GM21737 (cell line): ENCODE measurements around the gene CDKL4.
"Not testable (repeated sequence)": the region's sequence is repeated elsewhere in the genome, so short reads cannot be mapped to it uniquely, and the experiment has no call there.

Experiments used
- ATAC-seq: cut with Tn5 transposase; IDR thresholded peaks from one replicate; pipeline ENCODE4 v1.9.1; 2021; ENCODE audit warnings: mild to moderate bottlenecking, moderate library complexity; ENCODE audit not compliant: unreplicated experiment

Gene CDKL4

DNA sequence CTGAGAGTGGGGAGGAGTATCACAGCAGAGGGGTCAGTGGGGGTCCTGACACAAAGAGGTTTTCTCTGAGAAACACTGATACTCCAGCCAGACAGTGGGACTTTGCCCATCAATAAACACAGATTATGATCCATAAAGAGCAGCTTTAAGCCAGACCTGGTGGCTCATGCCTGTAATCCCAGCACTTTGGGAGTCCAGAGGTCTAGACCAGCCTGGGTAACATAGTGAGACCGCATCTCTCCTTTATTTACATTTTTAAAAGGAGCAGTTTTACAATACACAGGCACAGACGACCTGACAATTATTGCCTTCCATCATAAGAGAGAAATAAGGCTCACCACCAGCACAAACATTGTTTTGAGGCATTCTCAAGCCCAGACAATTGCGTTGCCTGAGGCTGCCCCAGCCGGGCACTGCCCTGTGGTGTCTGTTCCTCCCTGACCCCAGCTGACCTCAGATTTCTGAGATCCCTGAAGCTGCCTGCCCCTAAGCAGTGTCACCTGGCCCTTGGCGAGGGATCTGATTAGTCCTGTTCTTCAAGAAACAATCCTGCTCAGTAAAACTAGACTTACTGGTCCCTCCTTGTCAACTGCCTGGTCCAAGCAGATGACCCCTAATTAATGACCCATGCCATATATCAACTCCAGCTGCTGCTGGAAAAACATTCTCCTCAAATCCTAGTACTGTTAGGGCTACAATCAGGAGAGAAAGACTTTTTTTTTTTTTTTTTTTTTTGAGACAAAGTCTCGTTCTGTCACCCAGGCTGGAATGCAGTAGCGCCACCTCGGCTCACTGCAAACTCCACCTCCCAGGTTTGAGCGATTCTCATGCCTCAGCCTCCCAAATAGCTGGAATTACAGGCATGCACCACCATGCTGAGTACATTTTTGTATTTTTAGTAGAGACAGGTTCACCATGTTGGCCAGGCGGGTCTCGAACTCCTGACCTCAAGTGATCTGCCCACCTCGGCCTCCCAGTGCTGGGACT is 63.5 kb downstream of the CDKL4 start:
- no peak for ATAC-seq

- ATAC-seq: no peak
Measured at GRCh38 chr2:39178756-39179155, 65.0 kb downstream of the CDKL4 start.

GRCh38 chr2:39176997-39177396 is 66.8 kb downstream of the CDKL4 start:
- no peak for ATAC-seq

DNA sequence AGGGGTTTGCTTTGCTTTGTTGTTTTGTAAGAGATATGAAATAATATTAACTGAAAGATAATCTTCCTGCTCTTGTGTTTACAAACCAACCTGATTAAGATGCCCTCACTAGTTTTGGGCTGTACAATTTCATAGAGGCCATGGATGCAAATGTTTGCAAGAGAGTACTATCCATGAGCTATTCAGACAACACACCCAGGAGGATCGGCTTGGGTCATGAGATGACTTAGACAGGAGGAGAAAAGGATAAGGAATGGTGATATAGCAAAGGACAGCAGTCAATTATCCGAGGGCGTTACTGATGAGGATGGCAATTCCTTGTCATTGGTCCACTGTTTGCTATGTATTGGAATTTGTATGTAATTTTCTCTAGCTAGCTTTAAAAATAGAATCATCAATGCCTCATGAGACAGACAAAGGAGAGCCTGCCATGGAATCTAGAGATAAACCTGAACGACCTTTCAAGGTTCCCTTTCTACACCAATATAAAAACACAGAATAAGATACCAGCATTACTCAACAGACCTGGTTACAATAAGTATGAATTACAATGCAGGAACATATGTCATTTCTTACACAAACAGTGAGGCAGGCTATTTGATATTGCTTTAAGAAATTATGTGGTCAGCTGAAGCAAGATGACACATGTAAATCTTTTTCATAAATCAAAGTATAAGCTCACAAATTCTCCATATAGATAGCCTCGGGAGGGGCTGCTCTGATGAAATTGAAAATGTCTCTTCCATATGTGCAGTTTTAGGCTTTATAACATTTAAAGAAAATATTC is 68.6 kb downstream of the CDKL4 start:
- ATAC-seq: no peak

GRCh38 chr2:39174022-39174421 is 69.7 kb downstream of the CDKL4 start:
- no peak for ATAC-seq

- ATAC-seq: not testable (repeated sequence)
Measured at GRCh38 chr2:39172047-39172706, 71.6 kb downstream of the CDKL4 start.

DNA sequence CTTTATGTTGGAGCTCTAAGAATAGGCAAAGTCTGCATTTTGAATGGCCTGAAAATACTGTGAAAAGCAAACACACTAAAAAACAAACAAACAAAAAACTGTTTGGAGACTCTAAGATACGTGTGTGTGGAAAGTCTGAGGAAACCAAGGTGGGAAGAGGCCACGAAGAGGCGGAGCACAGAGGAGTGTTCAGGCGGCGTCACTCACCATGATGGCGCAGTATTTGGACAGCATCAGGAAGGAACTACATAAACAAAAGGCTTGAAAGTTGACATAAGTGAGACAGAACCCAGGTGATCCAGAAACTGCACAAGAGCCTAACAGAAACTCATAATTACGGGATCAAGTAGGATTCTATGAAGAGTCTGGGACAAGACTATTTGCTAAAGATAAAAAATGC is 72.1 kb downstream of the CDKL4 start:
- no peak for ATAC-seq

GRCh38 chr2:39164089-39164488 is 79.7 kb downstream of the CDKL4 start:
- no peak for ATAC-seq

GRCh38 chr2:39160982-39161381 is 82.8 kb downstream of the CDKL4 start:
- ATAC-seq: no peak

- ATAC-seq: no peak
Measured at GRCh38 chr2:39159283-39159682, 84.5 kb downstream of the CDKL4 start.

DNA sequence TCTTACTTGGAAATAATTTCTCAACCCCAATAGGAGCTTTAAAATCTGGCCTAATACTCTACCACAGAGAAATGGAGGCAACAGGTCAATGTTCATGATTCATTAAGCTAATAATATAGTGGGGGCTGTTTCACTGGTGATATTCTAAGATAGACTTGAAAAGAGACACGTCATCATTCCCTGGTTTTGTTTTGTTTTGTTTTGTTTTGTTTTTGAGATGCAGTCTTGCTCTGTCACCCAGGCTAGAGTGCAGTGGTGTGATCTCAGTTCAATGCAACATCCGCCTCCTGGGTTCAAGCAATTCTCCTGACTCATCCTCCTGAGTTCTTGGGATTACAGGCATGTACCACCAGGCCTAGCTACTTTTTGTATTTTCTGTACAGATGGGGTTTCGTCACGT is 85.4 kb downstream of the CDKL4 start:
- no peak for ATAC-seq

- no peak for ATAC-seq
Measured at GRCh38 chr2:39156846-39157245, 86.9 kb downstream of the CDKL4 start.

DNA sequence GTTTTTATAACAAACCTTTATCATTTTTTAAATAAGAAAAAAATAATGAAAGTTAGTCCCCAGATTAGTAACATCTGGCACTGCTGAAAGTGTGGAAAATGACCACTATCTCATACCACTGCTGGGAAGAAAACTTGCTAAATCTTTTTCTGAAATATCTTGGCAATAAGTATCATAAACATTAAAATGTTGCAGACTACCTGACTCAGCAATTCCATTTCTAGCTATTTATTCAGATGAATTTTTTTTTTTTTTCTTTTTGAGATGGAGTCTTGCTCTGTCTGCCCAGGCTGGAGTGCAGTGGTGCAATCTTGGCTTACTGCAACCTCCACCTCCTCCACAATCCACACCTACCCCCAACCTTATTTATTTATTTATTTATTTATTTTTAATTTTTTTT is 87.7 kb downstream of the CDKL4 start:
- no peak for ATAC-seq

GRCh38 chr2:39155573-39155972 is 88.2 kb downstream of the CDKL4 start:
- not testable (repeated sequence) for ATAC-seq

- no peak for ATAC-seq
Measured at GRCh38 chr2:39154944-39155343, 88.8 kb downstream of the CDKL4 start.

DNA sequence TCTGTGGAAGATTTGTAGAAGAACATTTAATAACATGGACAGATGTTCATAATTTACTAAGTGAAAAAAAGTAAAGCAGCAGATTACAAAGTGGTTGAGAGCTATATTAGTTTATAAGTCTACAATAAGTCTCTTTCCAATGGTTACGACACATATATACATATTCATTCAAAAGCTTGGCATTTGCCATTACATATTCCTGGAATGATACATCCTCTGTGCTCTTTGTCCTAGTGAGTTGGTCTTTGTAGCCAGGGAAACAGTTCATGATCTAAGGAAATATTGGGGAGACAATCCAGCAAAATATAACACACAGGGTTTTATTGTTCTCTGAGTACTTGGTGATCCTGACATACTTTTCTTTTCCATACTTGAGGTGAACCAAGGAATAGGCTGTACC is 90.5 kb downstream of the CDKL4 start:
- ATAC-seq: no peak

- ATAC-seq: no peak
Measured at GRCh38 chr2:39152504-39152903, 91.3 kb downstream of the CDKL4 start.

GRCh38 chr2:39150890-39151497 is 92.8 kb downstream of the CDKL4 start:
- no peak for ATAC-seq

DNA sequence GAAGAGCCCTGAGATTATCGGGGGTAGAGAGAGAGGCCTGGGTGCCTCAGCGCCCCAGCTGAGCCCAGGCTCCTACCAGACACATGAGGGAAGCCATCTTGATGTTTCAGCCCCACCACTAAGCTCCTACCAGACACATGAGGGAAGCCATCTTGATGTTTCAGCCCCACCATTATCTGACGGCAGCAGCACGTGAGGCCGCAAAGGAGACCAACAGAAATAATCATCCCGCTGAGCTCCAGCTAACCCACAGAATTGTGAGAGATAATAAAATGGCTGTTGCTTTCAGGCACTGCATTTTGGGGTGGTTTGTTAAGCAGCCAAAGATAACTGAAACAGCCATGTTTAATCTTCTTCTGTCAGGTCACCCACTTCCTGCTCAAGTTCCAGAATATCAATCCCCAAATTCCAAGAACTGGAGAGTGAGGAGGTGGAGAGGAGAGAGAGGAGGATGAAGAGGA is 93.6 kb downstream of the CDKL4 start:
- no peak for ATAC-seq

DNA sequence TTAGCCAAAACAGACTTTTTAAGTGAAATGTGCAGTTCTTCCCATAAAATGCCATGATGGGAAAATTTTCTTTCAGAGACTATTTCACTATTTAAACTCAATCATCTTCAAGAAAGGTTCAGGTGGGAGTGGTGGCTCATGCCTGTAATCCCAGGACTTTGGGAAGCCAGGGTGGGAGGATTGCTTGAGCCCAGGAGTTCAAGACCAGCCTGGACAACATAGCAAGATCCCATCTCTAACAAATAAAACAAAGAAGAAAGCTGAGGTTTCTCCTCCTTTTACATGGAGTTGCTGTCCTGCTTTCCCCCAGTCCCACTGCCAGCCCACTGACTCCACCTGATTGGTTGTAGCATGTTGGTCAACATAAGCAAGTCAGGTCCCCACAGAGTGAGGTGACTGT is 97.1 kb downstream of the CDKL4 start:
- ATAC-seq: no peak

GRCh38 chr2:39145906-39146421 is 97.8 kb downstream of the CDKL4 start:
- no peak for ATAC-seq
